LoVo (cell line): ENCODE measurements around the gene NGRN.

Source experiments
- DNase-seq: peaks from one replicate; pipeline ENCODE4 v3.0.0-alpha.2; 2016; ENCODE audit warnings: low spot score

NGRN gene

DNA sequence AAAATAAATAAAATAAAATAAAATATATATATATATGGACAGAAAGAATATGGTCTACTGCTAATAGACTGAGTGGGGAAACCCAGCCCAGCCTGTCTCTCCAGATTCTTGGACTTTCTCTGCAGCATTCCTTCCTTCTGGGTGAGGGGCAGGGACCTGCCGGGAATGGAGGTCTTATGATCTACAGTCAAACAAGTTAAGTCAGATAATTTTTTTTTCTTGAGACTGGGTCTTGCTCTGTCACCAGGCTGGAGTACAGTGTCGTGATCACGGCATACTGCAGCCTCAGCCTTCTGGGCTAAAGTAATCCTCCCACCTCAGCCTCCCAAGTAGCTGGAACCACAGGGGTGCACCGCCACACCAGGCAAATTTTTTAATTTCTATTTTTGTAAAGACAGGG lies 53.1 kb downstream of the NGRN start:
- no peak for DNase-seq

DNA sequence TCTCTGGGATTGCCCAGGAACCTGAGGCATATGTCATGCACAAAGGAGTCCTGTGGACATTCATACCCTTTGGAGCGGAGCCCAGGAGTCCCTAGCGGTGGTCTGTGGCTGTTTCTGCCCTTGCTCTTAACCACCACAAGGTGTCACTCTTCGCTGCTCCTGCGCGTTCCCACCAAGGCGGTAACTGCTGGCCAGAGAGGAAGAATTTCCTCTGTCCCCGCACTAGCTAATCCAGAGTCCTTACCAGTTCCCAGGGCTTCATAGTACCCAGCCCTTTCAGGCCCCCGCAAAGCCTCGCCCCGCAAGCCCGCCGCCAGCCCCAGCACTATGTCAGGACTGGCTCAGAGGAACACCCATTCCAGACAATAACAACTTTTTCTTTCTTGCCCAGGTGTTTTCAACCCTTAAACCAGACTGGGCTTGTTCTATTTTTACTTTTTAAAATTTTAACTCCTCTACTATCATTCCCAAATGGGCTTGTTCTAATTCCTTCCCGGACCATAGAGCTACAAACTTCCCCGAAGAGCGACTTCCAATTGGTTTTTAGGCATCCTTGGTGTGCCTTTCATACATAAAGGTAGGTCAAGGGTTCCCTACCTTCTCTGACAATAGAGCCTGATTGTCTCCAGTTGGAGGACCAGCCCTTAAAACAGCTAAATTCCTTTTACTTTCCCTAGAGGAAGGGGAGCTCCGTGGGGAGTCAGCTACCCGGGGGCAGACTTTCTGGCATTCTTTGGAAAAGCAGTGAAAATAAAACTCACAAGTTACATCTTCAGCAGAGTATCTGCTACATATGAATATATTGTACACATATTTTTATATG lies 54.8 kb downstream of the NGRN start:
- DNase-seq, result peak; percentile 94

DNA sequence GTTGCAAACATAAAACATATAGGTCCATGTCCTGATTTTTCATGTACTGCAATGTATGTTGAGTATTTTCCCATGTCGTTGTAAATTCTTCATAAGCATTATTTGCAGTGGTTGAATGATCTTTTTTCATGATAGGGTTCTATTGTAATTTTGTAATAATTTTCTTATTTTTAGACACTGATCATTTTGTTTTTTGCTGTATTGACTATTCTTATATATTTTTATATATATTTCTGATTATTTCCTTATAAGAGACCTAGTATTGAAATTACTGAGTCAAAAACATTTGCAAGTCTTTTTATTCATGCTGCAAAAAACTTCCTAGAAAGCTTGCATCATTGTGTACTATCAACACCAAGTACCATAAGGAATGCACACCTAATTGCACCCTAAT lies 55.4 kb downstream of the NGRN start:
- no peak for DNase-seq
